Astrocyte of the hippocampus (primary cell): ENCODE results near the gene MTUS2.

Experiments used
- DNase-seq: peaks from one replicate; pipeline ENCODE4 v3.0.0; 2011; ENCODE audit warnings: low read depth, low spot score

Gene MTUS2

GRCh38 chr13:29227576-29227975 lies 407.4 kb downstream of the MTUS2 start:
- no peak for DNase-seq

GRCh38 chr13:29230299-29230845 lies 410.2 kb downstream of the MTUS2 start:
- DNase-seq, result no peak

- DNase-seq, result no peak
Observed at GRCh38 chr13:29239653-29240525, 419.8 kb downstream of the MTUS2 start.

- no peak for DNase-seq
Observed at GRCh38 chr13:29254626-29255370, 434.7 kb downstream of the MTUS2 start.

- DNase-seq, result no peak
Observed at GRCh38 chr13:29255567-29255966, 435.4 kb downstream of the MTUS2 start.

GRCh38 chr13:29260684-29261083 lies 440.5 kb downstream of the MTUS2 start:
- no peak for DNase-seq

- no peak for DNase-seq
Observed at GRCh38 chr13:29266261-29266660, 446.1 kb downstream of the MTUS2 start.

- no peak for DNase-seq
Observed at GRCh38 chr13:29266756-29267733, 446.9 kb downstream of the MTUS2 start.

- no peak for DNase-seq
Observed at GRCh38 chr13:29270271-29270985, 450.3 kb downstream of the MTUS2 start.

- DNase-seq, result no peak
Observed at GRCh38 chr13:29271606-29272005, 451.5 kb downstream of the MTUS2 start.

- no peak for DNase-seq
Observed at GRCh38 chr13:29279356-29280254, 459.5 kb downstream of the MTUS2 start.

GRCh38 chr13:29281932-29282495 lies 461.9 kb downstream of the MTUS2 start:
- no peak for DNase-seq

- DNase-seq, result no peak
Observed at GRCh38 chr13:29284726-29285125, 464.6 kb downstream of the MTUS2 start.

- no peak for DNase-seq
Observed at GRCh38 chr13:29287237-29287636, 467.1 kb downstream of the MTUS2 start.

GRCh38 chr13:29292045-29292444 lies 471.9 kb downstream of the MTUS2 start:
- DNase-seq, result no peak

GRCh38 chr13:29294821-29295220 lies 474.7 kb downstream of the MTUS2 start:
- no peak for DNase-seq

GRCh38 chr13:29301027-29301426 lies 480.9 kb downstream of the MTUS2 start:
- no peak for DNase-seq

- DNase-seq, result no peak
Observed at GRCh38 chr13:29304148-29304547, 484.0 kb downstream of the MTUS2 start.

GRCh38 chr13:29310806-29311205 lies 490.7 kb downstream of the MTUS2 start:
- no peak for DNase-seq
